GM19239 (cell line): ENCODE results near the gene PODXL.

Source experiments
- DNase-seq: peaks from one replicate; pipeline ENCODE4 v3.0.0; 2011; ENCODE audit warnings: low spot score; ENCODE audit not compliant: insufficient read length
- FAIRE-seq: peaks from 2 replicates; lab custom pipeline; 2011; peaks lifted over from hg19 to GRCh38; lab: Jason Lieb, UNC

PODXL gene

GRCh38 chr7:131556053-131556908, at the start of gene PODXL:
TSS of gene PODXL (minus strand) at chr7:131556628. CDS start at chr7:131556359, 269 bp downstream.
- FAIRE-seq (no peak), DNase-seq (peak; percentile 91)

DNA sequence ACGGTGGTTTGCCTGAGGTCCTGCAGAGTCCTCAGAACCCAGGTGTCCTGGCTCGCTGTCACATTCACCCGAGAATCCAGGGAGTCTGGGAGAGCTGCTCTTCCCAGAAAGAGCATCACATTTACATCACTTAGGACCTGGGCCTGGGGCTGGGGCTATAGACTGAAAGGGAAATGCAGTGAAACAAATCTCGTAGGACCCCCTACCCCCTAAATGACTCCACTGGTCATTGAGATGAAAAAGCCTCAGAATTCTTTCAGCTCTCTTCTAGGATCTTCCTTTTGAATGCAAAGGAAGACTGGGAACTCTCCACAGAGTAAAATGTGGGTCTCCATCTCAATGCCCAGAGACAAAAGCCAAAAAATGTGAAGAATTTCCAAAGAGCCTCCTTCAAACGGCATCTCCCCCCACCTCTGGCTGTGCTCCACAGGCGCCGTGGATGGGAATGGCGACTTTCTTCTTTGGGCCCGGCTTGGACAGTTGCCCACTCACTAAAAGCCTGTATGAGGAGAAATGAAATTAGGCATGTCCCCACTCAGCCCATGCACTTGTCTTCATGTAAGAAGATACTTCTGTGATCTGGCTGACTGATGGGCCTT, 49.0 kb upstream of the PODXL start:
- no peak for FAIRE-seq
- DNase-seq: no peak

DNA sequence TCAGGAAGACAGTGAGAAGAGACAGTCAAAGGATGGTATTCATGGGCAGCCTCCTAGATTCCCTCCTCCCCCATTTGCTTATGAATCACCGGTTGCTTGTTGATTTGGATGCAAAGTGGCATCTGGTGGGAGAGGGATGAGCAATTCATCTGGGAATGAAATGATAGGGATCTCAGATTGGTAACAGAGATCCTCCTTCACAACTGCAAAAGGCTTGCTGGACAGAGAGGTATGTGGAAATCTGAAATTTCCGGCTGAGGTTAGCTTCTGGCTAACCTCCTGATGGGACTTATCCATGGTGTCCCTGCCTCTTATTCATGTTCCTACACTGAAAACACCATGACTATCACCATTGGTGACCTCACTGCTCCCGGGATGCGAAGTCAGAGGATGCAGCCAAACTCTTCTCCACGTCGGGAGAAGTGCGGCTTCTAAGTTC, 48.4 kb upstream of the PODXL start:
- no peak for DNase-seq

DNA sequence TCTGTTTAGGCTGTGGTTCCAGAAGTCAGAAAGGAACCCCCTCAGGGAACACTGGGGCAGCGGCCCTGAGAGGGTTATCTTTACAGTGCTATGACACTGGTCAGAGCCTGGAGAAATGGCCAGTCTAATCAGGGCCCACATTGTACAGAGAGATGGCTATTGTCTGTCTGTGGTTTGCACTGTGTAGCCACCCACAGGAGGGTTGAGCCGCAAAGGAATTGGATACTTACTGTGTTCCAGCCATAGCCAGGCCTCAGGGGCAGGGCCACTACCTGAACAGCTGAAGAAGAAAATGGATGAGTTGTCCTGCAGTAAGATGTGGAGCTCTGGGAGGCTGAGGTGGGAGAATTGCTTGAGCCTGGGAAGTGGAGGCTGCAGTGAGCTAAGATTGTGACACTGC, 47.5 kb upstream of the PODXL start:
- FAIRE-seq: no peak
- no peak for DNase-seq

More for the DNA sequence above, 48.4 kb upstream of the PODXL start:
- no peak for FAIRE-seq

- DNase-seq: no peak
- FAIRE-seq: no peak
Observed at GRCh38 chr7:131602994-131603372, 46.6 kb upstream of the PODXL start.

DNA sequence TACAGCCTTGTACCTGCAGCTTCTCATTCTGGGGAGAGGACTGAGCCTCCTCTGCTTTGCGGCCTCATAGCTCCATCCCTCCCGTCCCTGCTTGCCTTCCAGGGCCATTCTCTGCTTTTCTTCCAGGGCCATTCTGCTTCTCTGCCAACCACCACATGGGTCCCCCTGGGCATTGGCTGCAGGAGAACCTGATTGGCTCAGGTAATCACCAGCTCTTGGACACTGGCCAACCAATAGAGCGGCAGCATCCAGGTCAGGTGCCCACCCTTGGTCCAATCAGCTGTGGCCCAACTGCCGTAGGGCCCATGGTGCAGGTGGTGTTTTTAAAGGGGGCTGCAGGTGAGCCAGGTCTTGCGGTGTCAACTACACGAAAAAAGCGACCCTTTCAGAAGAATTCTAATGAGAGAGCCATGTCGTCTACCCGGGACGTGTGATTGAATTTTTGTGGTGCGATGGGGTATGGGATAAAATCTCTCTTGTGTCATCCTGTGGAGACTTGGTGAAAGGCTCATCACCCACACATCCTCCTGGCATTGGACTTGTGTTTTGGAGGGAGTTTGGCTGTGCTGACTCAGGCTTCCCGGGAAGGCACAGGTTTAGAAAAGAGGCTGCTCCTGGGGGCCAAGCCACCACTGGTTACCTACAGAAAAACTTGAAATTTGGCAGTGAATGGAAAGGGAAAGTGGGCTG, 46.0 kb upstream of the PODXL start:
- no peak for FAIRE-seq
- DNase-seq: no peak

- no peak for DNase-seq
- FAIRE-seq: no peak
Observed at GRCh38 chr7:131600085-131600881, 43.9 kb upstream of the PODXL start.

DNA sequence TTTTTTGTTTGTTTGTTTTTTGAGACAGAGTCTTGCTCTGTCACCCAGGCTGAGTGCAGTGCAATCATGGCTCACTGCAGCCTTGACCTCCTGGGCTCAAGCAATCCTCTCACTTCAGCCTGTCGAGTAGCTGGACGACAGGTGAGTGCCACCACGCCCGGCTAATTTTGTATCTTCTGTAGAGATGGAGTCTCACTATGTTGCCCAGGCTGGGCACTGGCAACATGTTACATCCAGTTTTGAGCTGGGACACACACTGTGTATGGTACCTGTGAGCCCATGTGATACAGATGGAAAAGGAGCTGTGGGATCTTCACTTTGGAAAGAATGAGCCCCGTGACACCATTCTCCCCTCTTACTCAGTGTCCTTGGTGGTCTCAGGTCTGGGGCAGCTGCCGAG, 40.4 kb upstream of the PODXL start:
- FAIRE-seq (no peak), DNase-seq (no peak)

- DNase-seq (no peak), FAIRE-seq (no peak)
Observed at GRCh38 chr7:131595699-131596098, 39.3 kb upstream of the PODXL start.

GRCh38 chr7:131591687-131592319, 35.4 kb upstream of the PODXL start:
- FAIRE-seq: no peak
- DNase-seq: no peak

DNA sequence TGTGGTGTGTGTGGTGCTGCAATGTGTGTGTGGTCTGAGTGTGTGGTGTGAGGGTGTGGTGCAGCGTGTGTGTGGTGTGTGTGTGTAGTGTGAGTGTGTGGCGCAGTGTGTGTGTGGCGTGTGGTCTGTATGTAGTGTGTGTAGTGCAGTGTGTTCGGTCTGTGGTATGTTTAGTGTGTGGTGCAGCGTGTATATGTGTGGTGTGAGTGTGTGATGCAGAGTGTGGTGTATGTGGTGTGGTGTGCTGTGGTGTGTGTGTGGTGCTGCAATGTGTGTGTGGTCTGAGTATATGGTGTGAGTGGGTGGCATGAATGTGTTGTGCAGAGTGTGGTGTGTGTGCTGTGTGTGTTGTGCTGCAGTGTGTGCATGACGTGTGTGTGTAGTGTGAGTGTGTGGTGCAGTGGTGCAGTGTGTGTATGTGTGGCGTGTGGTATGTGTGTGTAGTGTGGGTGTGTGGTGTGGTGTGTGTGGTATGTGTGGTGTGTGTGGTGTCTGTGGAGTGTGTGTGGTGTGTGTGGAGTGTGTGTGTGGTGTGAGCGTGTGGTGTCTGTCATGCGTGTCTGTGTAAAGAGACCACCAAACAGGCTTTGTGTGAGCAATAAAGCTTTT, 31.0 kb upstream of the PODXL start:
- FAIRE-seq: no peak
- DNase-seq: no peak

- FAIRE-seq: no peak
- no peak for DNase-seq
Observed at GRCh38 chr7:131586759-131587158, 30.3 kb upstream of the PODXL start.

- DNase-seq (no peak), FAIRE-seq (no peak)
Observed at GRCh38 chr7:131586259-131586658, 29.8 kb upstream of the PODXL start.

GRCh38 chr7:131583430-131583829, 27.0 kb upstream of the PODXL start:
- DNase-seq: no peak
- no peak for FAIRE-seq

DNA sequence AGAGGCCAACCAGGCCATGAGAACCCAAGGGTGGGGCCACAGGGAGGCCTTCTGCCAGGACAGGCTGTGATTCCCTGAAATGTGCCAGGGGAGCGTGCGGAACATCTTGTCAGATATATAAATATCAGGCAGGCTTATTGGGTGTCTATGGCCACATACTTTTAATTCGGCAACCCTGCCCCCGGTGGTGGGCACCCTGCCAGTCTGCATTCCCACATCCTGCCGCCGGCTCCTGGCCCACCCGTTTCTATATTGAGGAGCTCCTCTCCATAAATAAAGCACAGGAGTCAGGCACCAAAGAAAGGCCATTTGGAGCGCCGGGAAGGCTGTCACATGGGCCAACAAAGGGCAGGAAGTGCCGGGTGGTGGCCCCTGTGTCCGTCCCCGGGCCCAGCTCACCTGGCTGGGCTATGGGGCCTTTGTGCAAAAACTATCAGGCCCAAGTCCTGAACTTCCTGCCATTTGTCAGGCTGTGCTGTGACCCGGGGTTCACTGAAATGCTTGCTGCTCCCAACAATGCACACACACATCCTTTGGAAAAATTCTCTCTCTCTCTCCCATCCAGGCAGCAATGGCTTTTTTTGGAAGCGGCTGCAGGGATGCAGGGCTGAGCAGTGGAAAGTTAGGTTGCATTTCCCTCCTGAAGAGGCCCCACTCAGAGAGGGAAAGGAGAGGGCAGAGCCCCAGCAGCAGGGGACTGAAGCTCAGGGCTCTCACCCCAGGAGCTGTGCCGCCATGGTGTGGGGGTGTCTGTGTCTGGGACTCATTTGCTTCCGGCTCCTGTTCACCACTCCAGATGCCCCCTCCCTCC, 25.0 kb upstream of the PODXL start:
- no peak for FAIRE-seq
- DNase-seq: no peak

DNA sequence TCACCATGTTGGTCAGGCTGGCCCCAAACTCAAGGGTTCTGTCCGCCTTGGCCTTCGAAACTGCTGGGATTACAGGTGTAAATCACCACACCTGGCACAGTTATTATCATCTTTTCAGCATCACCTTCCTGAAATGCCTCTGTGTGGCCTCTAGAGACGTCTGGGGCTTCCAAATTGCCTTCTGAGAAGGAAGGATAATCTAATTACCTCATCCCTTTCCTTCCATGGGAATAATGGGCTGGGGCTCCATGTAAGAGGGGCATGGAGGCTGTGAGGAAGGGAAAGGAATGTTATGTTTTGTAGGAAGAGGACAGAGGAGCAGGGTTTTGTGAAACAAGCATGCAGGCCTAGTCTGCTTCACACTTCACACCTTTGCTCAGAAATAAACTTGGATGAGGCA, 22.2 kb upstream of the PODXL start:
- FAIRE-seq (no peak), DNase-seq (no peak)

- no peak for DNase-seq
- FAIRE-seq: no peak
Observed at GRCh38 chr7:131574741-131575140, 18.3 kb upstream of the PODXL start.

- DNase-seq: no peak
- no peak for FAIRE-seq
Observed at GRCh38 chr7:131570401-131570800, 14.0 kb upstream of the PODXL start.

DNA sequence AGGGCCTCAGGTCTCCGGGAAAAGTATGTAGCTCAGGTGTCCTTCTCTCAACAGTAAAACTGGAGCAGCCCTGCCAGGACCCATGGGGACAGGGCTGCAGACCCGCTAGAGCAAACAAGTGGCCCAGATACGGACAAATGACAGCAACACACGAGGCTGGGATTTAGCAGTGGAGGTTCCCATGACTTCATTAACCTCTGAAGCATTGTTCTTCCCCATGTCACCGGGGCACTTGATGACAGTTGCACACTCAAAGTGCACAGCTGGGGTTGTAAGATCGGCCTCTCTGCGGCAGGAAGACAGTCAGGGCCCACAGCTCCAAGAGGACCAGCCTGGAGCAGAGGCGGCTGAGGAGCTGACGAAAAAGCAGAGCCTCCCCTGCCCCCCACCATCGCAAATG, 12.5 kb upstream of the PODXL start:
- no peak for FAIRE-seq
- no peak for DNase-seq
